GM11168 (cell line): ENCODE measurements around the gene PCDH15.
"Not testable (repeated sequence)": the region's sequence is repeated elsewhere in the genome, so short reads cannot be mapped to it uniquely, and the experiment has no call there.

Experiments
- in situ Hi-C: fragments of 300-500 bp; cut with MboI; formaldehyde crosslinking; loops from one replicate; pipeline ENCODE4 v1.12.0; 2022; ENCODE audit warnings: low sequenced_read_pairs; ENCODE audit not compliant: unreplicated experiment

The PCDH15 gene

GRCh38 chr10:54026340-54026739 lies 774.7 kb downstream of the PCDH15 start:
- in situ Hi-C loops, result no loop called here

- in situ Hi-C loops, result no loop called here
Observed at GRCh38 chr10:54011117-54011516, 789.9 kb downstream of the PCDH15 start.

DNA sequence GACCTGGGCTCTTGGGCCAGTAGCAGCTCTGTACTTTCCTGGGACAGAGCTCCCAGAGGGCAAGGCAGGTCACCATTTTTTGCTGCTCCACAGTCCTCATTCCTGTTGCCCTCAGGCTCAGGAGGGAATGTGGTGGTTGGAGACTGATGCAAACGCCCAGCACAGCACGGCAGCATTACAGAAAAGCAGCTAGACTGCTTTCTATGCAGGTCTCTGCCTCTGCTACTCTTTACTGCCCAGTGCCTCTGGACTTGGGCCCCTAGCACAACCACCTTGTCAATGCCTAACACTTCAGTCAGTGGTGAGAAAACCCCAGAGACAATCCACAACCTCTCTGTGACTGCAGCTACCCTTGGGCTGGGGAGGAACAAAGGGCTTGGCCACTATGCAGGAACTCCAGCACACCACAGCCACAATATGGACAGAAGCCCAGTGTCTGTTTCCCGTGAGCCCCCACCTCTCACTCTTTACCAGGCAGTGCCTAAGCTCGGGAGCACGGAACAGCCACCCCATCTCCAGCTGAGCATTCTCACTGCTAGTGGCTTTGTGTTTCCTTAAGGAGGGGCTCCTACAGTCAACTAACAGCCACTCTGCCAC lies 790.6 kb downstream of the PCDH15 start:
- in situ Hi-C loops, result no loop called here

GRCh38 chr10:54009672-54010071 lies 791.4 kb downstream of the PCDH15 start:
- in situ Hi-C loops, result no loop called here

DNA sequence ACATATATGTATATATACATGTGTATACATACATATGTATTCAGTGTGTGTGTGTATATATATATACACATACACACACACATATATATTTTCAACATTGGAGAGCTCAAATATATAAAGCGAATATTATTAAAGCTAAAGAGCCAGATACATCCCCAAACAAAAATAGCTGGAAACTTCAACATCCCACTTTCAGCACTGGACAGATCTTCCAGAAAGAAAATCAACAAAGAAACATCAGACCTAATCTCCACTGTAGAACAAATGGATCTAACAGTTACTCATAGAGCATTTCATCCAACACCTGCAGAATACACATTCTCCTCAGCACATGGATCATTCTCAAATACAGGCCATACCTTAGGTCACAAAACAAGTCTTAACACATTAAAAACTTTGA lies 799.0 kb downstream of the PCDH15 start:
- in situ Hi-C loops, result no loop called here

- in situ Hi-C loops, result no loop called here
Observed at GRCh38 chr10:53997953-53998352, 803.1 kb downstream of the PCDH15 start.

DNA sequence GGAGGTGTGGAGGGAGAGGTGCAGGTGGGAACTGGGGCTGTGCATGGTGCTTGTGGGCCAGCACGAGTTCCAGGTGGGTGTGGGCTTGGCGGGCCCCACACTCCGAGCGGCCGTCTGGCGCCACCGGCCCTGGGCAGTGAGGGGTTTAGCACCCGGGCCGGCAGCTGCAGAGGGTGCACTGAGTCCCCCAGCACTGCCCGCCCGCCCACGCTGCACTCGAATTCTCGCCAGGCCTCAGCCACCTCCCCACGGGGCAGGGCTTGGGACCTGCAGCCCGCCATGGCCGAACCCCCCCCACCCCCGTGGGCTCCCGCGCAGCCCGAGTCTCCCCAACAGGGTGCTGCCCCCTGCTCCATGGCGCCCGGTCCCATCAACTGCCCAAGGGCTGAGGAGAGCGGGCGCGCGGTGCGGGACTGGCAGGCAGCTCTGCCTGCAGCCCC lies 810.2 kb downstream of the PCDH15 start:
- in situ Hi-C loops, result no loop called here

GRCh38 chr10:53983431-53983830 lies 817.6 kb downstream of the PCDH15 start:
- in situ Hi-C loops, result no loop called here

DNA sequence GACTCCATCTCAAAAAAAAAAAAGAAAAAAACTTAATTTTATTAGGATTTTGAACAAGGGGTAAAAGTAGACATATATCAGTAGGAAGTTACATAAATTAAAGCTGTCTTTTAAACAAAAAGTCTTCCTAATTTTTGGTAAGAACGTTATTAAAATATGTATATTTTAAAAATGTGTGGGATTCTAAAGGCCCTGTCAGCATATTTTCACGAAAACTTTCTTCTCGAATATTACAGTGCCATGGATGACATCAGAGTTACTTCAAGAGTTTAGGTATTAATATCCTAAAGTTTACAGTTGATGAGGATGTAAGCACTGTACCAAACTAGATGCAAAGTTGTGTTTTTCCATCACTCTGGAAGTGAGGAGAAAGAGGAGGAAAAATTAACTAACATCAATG lies 820.8 kb downstream of the PCDH15 start:
- in situ Hi-C loops, result no loop called here

GRCh38 chr10:53978301-53978700 lies 822.7 kb downstream of the PCDH15 start:
- in situ Hi-C loops, result no loop called here

- in situ Hi-C loops, result no loop called here
Observed at GRCh38 chr10:53977267-53977666, 823.8 kb downstream of the PCDH15 start.

DNA sequence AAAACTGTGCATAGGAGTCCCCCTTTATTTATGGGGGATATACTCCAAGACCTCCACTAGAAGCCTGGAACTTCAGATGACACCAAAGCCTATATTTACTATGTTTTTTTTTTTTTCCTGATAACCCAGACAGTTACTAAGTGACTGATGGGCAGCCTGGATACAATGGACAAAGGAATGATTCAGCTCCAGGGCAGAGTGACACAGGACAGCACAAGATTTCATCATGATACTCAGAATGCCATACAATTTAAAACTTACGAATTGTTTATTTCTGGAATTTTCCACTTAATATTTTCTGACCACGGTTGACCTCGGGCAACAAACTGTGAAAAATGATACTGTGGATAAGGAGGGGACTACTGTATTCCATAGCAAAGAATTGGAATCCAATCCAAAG lies 843.6 kb downstream of the PCDH15 start:
- in situ Hi-C loops, result no loop called here

DNA sequence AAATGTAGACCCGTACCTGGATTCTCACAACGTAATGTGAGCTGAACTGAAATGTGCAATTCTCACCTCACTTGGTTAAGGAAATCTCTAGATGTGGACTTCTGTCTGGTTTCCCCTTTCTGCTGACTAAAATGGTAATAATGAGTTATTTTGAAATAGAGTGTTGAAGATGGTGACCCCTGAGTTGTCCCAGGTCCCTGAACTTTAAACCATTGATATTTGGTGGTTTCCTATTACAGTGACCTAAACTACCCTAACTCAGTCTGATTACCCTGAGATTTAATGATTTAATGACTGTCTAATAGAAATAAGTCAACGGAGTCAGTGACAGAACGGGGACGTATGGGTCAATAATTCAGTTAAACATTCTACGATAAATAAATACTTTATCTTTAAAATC lies 845.9 kb downstream of the PCDH15 start:
- in situ Hi-C loops, result no loop called here

- in situ Hi-C loops, result no loop called here
Observed at GRCh38 chr10:53952698-53953630, 848.1 kb downstream of the PCDH15 start.

DNA sequence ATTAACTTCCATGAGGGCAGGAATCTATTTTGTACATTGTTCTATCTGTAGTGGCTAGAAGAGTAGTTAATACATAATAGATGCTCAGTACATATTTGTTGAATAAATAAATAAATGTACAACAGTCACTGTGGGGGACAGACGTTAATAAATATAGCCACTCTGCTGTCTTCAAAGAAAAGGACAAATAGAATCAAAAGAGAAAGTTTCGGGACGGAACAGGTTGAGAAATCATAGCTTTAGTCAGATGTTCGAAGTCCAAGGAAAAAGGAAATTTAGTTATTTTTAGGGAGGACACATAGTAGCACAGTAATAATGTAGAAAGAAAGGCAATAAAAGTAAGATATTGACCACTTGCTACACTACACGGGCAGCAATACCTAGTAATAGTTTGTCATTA lies 861.4 kb downstream of the PCDH15 start:
- in situ Hi-C loops, result no loop called here

GRCh38 chr10:53930648-53931047 lies 870.4 kb downstream of the PCDH15 start:
- in situ Hi-C loops, result no loop called here

DNA sequence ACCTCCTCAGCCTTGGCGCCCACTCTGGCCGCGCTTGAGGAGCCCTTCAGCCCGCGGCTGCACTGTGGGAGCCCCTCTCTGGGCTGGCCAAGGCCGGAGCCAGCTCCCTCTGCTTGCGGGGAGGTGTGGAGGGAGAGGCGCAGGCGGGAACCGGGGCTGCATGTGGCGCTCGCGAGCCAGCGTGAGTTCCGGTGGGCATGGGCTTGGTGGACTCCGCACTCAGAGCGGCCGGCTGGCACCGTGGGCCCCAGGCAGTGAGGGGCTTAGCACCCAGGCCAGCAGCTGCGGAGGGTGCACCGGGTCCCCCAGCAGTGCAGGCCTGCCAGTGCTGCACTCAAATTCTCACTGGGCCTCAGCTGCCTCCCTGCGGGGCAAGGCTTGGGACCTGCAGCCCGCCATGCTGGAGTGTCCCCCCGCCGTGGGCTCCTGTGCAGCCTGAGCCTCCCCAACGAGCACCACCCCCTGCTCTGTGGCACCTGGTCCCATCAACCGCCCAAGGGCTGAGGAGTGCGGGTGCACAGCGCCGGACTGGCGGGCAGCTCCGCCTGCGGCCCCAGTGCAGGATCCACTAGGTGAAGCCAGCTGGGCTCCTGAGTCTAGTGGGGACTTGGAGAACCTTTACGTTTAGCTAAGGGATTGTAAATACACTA lies 876.9 kb downstream of the PCDH15 start:
- in situ Hi-C loops, result not testable (repeated sequence)

DNA sequence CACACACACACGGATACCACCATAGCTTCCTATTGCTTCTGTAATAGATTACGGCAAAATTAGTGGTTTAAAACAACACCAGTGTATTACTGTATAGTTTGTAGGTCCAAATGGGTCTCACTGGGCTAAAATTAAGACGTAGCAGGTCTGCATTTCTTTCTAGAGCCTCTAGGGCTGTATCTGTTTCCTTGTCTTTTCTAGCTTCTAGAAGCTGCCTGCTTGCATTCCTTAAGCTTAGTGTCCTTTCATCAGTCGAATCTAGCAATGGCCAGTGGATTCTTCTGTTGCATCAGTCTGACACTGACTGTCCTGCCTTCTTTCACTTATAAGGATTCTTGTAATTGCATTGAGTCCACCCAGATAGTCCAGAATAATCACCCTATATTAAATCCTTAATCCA lies 882.3 kb downstream of the PCDH15 start:
- in situ Hi-C loops, result no loop called here

DNA sequence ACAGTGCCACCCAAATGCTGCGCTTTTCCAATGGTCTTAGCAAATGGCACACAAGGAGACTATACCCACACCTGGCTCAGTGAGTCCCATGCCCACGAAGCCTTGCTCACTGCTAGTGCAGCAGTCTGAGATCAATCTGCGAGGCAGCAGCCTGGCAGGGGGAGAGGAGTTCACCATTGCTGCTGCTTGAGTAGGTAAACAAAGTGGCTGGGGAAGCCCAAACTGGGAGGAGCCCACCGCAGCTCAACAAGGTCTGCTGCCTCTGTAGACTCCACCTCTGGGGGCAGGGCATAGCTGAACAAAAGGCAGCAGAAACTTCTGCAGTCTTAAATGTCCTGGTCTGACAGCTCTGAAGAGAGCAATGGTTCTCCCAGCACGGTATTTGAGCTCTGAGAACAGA lies 891.2 kb downstream of the PCDH15 start:
- in situ Hi-C loops, result no loop called here

DNA sequence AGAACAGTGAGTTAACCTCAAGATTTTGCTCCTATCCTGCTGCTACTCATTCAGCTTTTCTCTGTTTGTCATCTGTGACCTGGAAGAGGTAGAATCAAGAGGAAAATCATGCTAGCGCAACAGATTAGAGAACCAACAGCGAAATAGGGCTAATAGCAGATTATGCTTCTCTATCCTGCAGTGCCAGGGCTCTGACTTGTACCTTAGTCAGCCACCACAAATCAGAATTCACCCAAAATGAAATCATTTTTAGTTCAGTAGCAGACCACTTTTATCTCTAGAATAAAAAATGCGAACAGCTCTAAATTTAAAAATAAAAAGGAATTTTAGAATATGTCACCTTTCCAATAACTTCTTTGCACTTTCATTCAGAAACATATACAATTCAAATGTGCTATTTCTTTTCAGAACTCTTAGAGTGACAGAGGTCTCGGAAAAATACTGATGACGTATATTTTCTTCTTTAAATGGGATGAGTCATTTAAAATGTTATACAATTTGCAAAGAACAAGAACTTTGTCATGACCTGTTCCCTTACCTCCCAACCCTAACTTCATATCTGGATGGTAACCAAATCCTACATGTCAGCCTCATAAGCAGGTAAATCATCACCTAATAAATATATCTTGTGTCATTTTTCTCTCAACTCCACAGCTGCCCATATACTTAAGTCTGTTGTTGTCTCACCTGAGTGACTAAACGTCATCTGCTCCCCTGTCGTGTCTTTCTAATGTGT lies 896.4 kb downstream of the PCDH15 start:
- in situ Hi-C loops, result no loop called here

GRCh38 chr10:53903756-53904155 lies 897.3 kb downstream of the PCDH15 start:
- in situ Hi-C loops, result no loop called here
